Fibroblast of skin of back (primary cell): ENCODE results near the gene CDK11A.
A peak's percentile ranks its signal among the peaks of the same experiment; 100 is the strongest.
"Not testable (repeated sequence)": the region's sequence is repeated elsewhere in the genome, so short reads cannot be mapped to it uniquely, and the experiment has no call there.

Experiments
- DNase-seq: peaks from one replicate; pipeline ENCODE4 v3.0.0-alpha.2; 2013

The CDK11A gene

DNA sequence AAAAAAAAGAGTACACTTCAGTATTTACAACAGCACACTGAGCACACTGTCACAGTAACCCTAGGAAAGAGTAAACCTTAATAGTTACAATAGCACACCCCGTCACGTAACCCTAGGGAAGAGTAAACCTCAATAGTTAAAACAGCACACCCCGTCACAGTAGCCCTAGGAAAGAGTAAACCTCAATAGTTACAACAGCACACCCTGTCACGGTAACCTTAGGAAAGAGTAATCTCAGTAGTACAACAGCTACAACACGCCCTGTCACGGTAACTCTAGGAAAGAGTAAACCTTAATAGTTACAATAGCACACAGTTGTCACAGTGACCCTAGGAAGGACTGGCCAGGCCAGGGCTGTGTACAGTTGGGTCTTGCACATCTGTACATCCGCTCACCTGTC is 3.0 kb downstream of the CDK11A start:
- DNase-seq, result no peak

DNA sequence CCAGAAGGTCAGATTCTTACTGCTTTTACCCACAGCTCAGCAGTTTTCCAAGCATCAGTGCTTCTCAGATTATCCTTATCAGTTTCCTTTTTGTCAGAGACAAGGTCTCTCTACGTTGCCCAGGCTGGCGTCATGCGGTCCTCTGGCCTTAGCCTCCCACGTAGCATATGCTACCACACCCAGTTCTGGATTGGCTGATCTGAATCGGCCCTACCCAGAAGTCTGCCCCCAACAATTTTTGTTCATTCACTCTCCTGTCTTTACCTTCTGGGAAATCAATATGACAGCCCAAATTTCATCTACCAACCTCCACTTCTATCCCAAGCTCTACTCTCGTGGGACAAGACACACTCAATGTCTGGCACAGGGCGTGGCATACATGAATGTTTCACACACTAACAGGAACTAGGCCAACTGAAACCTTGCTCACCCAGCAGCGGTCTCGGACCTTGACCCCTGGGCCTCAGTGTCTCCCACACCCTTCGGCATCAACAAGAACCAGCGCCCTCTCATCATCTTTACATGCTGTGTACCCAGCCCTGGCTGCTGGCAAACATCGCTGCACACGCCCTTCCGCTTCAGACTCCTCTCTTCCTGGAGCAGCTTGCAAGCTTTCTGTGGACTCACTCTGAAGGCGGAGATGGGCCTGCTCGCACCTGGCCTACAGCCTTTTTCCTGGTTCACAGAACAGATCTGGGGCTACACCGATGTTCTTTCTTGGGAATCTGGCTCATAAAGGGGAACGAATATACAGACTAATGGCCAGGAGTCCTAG is 8.9 kb downstream of the CDK11A start:
- DNase-seq, result not testable (repeated sequence)

DNA sequence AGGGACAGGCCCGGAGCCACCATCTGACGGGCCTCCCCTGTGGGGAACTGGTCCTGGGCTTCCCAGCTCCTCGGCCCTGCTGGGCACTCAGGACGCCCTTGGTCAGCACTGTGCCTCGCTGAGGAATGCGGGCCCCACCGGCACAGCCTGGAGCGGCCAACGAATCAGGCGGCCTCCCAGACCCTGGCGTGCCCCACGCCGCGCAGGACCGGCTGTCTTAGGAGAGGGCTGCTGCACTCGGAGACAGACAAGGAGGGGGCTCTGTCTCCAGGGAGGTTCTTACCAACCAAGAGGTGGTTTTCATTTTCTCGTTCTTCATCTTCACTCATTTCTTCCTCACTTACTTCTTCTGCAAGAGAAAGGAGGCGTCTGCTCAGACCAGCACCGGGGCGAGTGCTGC is 16.3 kb downstream of the CDK11A start:
- not testable (repeated sequence) for DNase-seq

DNA sequence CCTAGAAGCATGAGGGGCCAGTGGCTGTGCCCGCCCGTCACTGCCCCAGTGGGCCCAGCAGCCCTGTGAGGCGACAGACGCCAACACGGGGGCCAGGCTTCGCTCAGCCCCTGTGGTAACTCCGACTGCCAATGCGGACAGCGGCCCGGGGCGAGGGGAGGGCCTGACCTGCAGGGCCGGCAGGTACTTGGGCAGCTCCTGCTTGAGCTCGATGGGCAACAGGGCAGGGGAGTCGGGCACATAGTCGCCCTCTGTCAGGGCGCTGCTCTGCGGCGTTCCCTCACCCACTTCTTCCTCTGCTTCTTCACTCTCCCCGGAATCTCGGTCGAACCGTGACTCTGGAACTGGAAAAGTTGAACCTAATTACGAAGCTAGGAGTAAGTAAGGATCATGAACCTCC is 16.9 kb downstream of the CDK11A start:
- DNase-seq, result not testable (repeated sequence)

DNA sequence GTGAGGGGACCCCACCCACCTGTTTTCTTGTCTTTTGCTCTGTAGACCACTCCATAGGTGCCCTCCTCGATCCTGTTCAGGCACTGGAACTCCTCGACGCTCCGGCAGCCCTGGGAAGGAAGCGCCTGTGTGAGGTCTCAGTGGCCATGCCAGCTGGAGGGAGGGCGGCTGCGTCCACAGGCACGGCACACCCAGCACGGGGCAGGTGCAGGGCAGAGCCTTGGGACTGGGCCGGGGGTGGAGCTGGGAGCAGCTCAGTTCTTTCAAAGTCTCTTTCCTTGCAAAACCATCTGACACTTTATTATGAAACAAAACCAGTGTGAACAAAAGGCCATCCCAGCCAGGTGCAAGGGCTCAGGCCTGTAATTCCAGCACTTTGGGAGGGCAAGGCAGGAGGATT is 18.5 kb downstream of the CDK11A start:
- DNase-seq, result not testable (repeated sequence)

DNA sequence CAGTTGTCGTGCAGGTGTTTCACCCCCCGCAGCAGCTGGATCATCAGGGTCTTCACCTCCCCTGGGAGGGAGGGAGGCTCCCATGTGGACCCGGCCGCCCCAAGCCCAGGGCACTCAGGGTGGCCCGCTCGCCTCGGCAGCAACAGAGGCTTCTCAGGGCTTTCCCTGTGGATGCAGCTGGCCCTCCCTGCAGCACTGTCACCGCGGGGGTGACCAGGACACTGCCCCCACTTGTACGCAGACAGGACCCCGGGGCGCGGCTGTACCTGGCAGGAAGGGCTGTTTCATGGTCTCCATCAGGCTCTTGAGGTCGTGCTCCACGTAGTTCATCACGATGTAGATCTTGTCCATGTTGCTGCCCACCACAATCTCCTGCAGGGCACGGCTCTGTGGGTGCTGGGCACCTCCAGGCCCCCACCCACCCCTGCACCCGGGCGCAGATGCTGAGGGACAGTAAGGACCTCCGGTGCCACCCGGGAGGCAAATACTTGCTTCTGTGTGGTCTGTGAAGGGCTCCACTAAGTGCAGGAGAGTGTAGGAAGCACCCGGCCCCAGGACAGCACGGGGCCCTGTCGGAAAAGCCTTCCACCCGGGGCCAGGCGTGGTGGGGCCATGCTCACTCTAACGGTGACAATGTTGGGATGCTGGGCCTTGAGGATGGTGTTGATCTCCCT is 19.7 kb downstream of the CDK11A start:
- not testable (repeated sequence) for DNase-seq

DNA sequence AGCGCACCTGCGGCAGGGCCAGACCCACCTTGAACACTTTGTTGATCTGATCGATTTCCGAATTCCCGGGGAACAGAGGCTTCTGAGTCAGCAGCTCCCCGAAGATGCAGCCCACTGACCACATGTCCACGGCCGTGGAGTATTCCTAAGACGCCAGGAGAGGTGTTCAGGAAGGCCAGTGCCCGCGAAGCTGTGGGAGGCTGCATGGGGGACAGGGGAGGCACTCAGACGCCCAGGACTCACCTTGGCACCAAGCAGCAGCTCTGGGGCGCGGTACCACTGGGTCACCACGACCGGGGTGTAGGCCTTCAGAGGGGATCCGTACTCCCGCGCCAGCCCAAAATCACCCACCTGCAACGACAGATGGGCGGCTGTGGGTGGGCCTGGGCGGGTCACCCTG is 20.4 kb downstream of the CDK11A start:
- no peak for DNase-seq

DNA sequence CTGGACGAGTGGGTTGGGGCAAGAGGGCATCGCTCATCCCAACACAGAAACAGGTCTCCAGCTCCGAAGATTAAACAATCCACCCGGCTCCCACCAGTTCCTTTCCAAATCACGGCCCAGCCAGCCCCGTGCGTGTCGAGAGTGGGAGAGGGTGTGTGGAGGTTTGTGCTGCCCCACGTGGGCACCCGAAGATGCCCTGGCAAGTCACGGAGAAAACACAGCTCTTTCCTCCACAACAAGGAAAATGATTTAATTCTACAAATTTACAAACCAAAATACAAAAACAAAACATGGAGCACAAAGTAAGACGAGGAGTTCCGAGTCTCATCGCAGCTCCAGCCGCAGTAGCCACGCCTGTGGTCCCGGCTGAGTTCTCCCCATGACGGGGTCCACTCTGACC is 21.7 kb downstream of the CDK11A start:
- not testable (repeated sequence) for DNase-seq

DNA sequence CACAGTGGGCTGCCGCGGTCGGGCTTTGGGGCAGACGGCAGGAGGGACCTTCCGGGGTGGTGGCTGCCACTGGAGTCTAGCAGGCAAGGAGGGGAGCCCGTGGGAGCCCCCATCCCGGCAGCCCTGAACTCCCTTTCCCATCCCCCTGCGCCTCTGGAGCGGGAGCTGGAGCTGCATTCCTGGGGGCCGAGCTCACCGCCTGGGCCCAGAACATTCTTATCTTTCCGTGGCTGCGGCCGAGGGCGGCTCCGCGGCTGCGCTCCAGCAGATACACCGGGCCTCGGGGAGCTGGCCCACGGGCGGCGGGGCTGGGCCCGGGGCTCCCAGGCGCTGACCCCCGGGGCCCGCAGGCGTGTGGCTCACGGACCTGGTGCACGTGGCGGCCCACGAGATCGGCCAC is 23.6 kb downstream of the CDK11A start:
- not testable (repeated sequence) for DNase-seq

DNA sequence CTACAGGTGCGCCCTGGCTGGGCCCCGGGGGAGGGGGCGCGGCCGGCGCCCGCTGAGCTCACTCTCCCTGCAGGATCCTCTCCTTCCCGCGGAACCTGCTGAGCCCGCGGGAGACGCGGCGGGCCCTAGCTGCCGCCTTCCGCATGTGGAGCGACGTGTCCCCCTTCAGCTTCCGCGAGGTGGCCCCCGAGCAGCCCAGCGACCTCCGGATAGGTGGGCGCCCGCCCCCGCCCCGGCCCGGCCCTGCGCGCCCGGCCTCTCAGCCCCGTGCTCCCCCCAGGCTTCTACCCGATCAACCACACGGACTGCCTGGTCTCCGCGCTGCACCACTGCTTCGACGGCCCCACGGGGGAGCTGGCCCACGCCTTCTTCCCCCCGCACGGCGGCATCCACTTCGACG is 24.1 kb downstream of the CDK11A start:
- not testable (repeated sequence) for DNase-seq

DNA sequence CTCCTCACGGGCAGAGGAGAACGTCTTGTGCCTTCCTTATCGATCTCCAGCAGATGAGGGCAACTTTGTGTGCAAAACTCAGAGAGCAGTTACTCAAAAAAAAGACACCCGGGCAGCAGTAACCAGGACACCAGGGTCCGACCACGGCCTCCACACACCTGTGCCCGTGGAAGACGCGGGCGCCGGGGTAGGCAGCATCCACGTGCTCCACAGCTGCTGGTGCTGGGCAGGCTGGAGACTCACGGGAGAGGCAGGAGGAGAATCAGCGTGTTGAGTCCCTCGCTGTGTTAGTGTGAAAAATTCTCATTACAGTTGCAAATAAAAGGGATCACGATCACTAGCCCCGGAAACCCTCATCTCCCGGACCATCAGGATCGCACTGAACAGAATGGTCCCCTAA is 25.1 kb downstream of the CDK11A start:
- DNase-seq, result not testable (repeated sequence)

DNA sequence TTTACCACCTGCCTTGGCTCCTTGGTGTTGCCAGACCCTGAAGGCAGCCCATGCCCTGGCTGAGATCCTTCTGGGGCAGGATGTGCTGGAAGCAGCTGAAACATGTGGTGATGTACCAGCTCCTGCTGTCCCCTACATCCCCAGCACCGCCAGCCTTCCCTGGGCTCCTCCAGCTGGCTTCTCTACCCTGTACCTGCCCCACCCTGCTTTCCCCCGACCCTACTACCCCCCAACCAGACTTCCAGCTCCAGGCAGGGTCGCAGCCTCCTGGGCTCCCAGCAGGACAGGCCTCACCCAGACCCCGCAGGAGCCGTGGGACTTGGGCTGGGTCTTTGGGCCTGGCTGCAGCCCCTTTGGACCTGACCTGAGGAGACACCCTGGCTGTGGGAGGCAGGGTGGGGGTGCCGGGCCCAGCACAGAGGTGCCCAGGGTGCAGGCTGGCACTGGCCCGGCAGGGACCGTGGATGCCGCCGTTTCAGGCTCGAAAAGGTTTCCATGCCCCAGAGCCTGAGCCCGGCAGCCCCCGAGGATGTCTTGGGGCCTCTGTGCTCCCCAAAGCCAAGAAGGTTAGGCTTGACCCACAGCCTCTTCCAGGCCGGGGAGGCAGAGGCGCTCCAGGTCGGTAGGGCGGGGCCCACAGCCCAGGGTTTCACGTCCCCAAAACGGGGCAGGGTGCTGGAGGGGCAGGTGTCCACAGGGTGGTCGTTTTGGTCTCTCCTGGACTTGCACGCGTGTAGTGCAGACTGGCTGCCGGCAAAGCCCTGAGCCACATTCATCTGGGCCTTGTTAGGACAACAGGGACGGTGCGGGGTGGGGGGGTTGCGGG is 26.6 kb downstream of the CDK11A start:
- not testable (repeated sequence) for DNase-seq

DNA sequence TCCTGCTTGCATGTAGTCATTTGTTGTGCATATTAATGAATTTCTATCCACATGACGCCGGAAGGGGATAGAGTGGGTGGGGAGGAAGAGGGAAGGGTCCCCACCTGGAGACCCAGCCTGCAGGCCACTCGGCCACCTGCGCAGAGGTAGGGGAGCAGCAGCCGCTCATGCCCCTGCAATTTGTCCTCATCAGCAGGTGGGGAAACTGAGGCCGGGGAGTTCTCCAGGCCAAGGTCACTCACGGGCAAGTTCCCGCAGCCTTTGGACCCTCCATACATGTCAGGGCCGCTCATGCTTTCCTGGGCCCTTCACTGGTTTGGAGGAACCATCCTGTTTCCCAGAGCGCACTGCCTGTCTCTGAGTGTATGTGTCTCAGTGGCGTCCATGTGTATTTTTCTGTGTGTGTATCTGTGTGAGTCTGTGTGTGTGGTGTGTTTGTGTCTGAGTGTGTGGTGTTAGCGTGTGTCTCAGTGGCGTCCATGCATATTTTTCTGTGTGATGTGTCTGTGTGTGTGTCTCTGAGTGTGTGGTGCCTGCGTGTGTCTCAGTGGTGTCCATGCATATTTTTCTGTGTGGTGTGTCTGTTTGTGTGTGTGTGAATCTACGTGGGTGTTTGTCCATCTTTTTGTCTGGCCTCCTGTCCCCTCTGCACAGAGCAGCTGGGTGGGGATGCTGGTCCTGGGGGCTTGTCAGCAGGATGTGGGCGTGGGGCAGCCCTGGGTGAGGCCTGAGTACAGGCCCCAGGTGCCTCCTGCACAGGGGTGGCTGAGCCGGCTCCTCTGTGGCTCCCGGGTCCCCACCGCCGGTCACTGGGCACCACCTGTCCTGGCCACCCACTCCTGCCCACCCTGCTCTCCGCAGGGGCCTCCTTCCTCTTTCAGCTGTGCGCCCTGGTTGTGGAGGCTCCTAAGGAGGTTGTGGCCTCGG is 27.5 kb downstream of the CDK11A start:
- DNase-seq, result not testable (repeated sequence)

DNA sequence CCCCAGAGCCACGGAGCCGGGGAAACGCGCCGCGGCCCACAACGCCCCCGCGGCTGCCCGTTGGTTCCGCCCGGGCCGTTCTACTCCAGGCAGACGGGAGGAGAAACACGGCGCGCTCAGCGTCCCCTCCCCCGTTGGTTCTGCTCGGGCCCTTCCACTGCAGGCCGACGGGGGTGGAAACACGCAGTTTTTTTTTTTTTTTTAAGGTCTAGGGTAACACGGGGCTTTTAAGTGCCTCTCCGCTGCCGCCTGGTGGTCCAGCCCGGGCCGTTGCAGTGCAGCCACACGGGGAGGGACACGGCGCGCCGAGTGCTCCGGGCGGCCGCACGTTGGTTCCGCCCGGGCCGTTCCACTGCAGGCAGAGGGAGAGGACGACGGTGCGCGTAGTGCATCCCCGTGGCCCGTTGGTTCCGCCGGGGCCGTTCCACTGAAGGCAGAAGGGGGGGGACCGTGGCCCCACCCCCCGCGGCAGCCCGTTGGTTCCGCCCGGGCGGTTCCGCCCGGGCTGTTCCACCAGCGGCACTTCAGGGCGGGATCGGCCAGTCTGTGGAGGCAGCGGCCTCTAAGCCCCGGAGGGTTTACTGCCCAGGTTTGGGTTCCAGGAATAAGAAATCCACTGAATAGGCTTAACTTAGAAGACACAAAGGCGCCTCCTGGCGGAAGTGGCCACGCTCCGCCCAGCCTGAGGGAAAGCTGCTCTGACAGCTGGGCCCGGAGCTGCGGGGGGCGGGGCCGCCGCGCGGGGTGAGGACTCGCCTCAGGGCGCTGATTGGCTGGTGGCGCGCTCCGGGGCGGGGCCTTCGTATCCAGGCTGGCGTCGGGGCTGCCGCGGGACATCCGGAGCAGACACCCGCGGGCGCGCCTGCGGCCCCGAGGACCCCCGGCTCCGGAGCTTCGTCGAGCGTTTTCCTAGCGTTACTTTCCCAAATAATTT is 31.2 kb downstream of the CDK11A start, which contains the start of gene SLC35E2B:
TSS of gene SLC35E2B (minus strand) at position 82 of the 934 bp plus-strand sequence. CDS start 16,096 bp downstream, outside the sequence.
- peak; percentile 90 for DNase-seq

DNA sequence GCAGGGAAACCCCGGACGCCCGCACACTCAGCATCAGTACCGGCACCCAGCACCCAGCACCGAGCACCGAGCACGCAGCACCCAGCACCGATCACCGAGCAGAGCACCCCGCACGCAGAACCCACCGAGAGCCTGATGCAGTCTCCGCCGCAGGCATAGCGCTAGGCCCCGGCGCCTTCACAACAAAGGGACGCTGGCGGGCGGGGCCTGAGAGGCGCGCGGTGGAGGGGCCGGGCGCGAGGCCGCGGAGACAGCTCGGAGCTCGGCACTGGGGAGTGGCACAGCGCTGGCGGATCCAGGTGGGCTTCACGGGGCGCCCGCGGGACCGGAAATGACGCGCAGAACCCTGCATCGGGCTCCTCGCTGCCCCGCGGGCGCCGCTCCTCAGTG is 31.8 kb downstream of the CDK11A start:
- peak; percentile 76 for DNase-seq

DNA sequence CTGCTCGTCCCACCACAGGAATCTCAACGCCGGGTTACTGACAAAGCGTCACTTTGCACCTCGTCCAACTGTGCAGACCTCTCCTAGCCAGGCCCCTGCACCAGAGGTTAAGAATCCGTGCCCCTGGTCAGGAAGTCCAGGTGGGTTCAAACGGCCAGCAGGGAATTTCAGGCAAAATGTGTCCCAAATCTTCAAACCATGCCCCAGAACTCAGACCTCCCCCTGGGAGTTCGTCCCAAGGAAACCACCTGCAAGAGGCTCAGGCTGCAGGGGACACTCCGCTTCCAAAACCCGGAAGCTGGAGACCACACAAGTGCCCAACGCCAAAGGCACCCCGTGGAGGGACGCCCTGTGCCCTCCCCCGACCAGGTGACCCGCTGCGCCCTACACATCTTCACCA is 32.7 kb downstream of the CDK11A start:
- DNase-seq, result not testable (repeated sequence)

DNA sequence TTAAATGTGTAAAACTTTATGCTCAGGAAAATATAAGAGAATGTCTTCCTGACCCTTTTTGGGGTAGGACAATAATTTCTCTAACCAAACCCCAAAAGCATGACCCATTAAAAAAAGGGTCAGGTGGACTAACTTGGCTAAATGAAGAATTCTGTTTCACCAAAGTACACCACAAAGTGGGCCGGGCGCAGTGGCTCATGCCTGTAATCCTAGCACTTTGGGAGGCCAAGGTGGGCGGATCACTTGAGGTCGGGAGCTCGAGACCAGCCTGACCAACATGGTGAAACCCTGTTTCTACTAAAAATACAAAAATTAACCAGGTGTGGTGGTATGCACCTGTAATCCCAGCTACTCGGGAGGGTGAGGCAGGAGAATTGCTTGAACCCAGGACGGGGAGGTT is 34.6 kb downstream of the CDK11A start:
- DNase-seq, result not testable (repeated sequence)

DNA sequence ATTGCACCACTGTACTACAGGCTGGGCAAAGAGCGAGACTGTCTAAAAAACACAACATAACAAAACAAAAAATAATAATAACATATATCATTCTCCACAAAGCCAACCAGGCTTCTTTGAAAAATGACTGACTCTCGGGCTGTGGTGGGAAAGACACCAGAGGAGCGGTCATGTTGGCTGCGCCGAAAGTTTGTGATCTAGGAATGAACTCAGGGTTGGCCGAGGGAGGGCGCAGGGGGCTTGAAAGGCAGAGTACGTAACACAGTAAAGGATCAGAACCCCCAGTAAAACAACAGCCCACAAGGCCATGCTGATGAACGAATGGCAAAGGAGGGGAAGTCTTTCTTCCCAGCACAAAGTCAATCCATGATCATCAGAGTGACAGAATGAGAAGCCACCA is 36.3 kb downstream of the CDK11A start:
- DNase-seq, result no peak

DNA sequence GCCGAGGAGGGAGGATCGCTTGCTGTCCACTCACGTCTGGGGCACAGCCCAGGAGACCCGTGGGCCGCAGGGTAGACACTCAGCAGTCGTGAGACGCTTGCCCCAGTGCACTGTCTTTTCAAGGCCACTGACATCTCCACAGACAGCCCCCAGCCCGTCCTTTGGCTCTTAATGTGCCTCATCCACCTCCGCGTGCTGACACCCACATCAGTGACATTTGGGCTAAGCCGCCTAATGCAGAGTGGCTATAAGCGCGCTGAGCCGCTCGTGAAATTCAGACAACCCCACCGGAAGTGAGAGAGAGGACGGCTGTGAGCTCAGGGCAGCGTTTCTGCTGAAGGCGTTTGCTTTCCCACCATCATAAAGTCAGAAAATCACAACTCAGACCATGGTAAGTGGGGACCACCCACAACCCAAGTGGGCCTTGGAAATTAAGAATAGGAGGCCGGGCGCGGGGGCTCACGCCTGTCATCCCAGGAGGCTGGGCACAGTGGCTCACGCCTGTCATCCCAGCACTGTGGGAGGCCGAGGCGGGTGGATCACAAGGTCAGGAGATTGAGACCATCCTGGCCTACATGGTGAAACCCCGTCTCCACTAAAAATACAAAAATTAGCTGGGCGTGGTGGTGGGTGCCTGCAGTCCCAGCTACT is 40.0 kb downstream of the CDK11A start:
- no peak for DNase-seq
